H1 (cell line): ENCODE data around the gene TPPP2. TPM values are rescaled to one million over a fixed set of nuclear protein-coding genes. Genes with fewer than 3 reads are reported as not detected.
A peak's percentile ranks its signal among the peaks of the same experiment; 100 is the strongest.

Source experiments
- ASH2L ChIP-seq: fragments of 200-600, 300-600 bp; sonication (generic); IDR thresholded peaks from one replicate; pipeline ENCODE4 v1.7.1; 2017; ENCODE audit warnings: low read length
- CHD1 ChIP-seq: IDR thresholded peaks from 2 replicates; pipeline ENCODE4 v1.6.1; 2012; ENCODE audit warnings: low read depth, low read length, improper control_type of control experiment
- EGR1 ChIP-seq: IDR thresholded peaks from 2 replicates; pipeline ENCODE4 v1.6.1; 2011; ENCODE audit warnings: low read depth, low read length, borderline replicate concordance
- HDAC2 ChIP-seq, 2 experiments: fragments of 300-600 bp in 1 of 2; sonication (generic) in 1 of 2; IDR thresholded peaks; 2 replicates each; pipeline ENCODE4 v1.6.1; 2011 to 2012; ENCODE audit warnings: low read depth in 2 of 2, low read length in 2 of 2, mild to moderate bottlenecking in 2 of 2, moderate library complexity in 2 of 2, borderline replicate concordance in 1 of 2, inconsistent platforms in 1 of 2
- HDAC6 ChIP-seq: IDR thresholded peaks from one replicate; pipeline ENCODE4 v1.7.1; 2012; ENCODE audit warnings: low read depth, mild to moderate bottlenecking, inconsistent platforms, low read length, moderate library complexity
- KDM4A ChIP-seq: IDR thresholded peaks from one replicate; pipeline ENCODE4 v1.7.1; 2012; ENCODE audit warnings: low read depth, mild to moderate bottlenecking, moderate library complexity, low read length, inconsistent platforms; ENCODE audit not compliant: severe bottlenecking
- MAX ChIP-seq: IDR thresholded peaks from 2 replicates; pipeline ENCODE4 v1.6.1; 2012; ENCODE audit warnings: inconsistent platforms
- RFX5 ChIP-seq: IDR thresholded peaks from 2 replicates; pipeline ENCODE4 v1.6.1; 2011; ENCODE audit warnings: low read depth, low read length, improper control_type of control experiment, borderline replicate concordance
- SIN3A ChIP-seq, 2 experiments: IDR thresholded peaks in 1 of 2; conservative IDR thresholded peaks in 1 of 2; 2 replicates each; pipeline ENCODE4 v1.6.1; 2011 to 2012; ENCODE audit warnings: low read length in 2 of 2, improper control_type of control experiment in 1 of 2, low read depth in 1 of 2, mild to moderate bottlenecking in 1 of 2
- USF2 ChIP-seq: IDR thresholded peaks from 2 replicates; pipeline ENCODE4 v1.6.1; 2011; ENCODE audit warnings: low read length, improper control_type of control experiment
- polyA plus RNA-seq, 7 experiments: library from polyadenylated mRNA; depleted of rRNA in 3 of 7; stranded (reverse) in 5 of 7; unstranded in 2 of 7; fragments of >200 nt in 5 of 7; fragments of 200-250 nt in 2 of 7; gene quantifications; 1 replicate in 5 of 7; 2 replicates in 1 of 7; 4 replicates in 1 of 7; pipeline versions ENCODE4 v1.2.1 to v1.2.3, GENCODE V29; 2011 to 2013; ENCODE audit warnings: missing spikeins in 2 of 7, mixed read lengths in 2 of 7
- total RNA-seq: library from RNA; stranded (reverse); fragmentation: NEBNext Ultra II Directional; extraction: Animal tissue kit (Norgen Biotek cat#: 25700); gene quantifications from 2 replicates; pipeline ENCODE4 v1.2.1, GENCODE V29; 2021

The TPPP2 gene
- total and polyA plus RNA-seq, 2 of the 8 experiments (the other 6 are each of a cell fraction or from before 2014, with no cell fraction given) = not detected

- TF ChIP-seq HDAC2 (IDR thresholded peaks at IDR 0.05; ENCODE audit: borderline replicate concordance in 1 of 2, low read depth in 2 of 2, low read length in 2 of 2) = peak in 1 of 2 experiments; percentile 79; a peak in 1 of 4 replicates
- no peak for TF ChIP-seq USF2
- TF ChIP-seq ASH2L = peak; percentile 60
- peak; percentile 59; the same call in 1 of the 2 replicates for TF ChIP-seq EGR1
- TF ChIP-seq HDAC6 = no peak
- TF ChIP-seq SIN3A (conservative IDR thresholded peaks at IDR 0.05 in 1 of 2, IDR thresholded peaks at IDR 0.05 in 1 of 2; ENCODE audit: low read depth in 1 of 2, low read length in 2 of 2) = no peak
- no peak for TF ChIP-seq RFX5
- no peak for TF ChIP-seq CHD1
- TF ChIP-seq KDM4A = peak; percentile 32
- TF ChIP-seq MAX = peak; percentile 90
These were observed 4.4 kb upstream of the TPPP2 start (continued) for GRCh38 chr14:21025371-21026273.
